ENCODE results near the gene IQGAP3. TPM values are rescaled to one million over a fixed set of nuclear protein-coding genes. Genes with fewer than 3 reads are reported as not detected.
A peak's percentile ranks its signal among the peaks of the same experiment; 100 is the strongest.
"Not testable (repeated sequence)": the region's sequence is repeated elsewhere in the genome, so short reads cannot be mapped to it uniquely, and the experiment has no call there.

Gene IQGAP3, protein sequence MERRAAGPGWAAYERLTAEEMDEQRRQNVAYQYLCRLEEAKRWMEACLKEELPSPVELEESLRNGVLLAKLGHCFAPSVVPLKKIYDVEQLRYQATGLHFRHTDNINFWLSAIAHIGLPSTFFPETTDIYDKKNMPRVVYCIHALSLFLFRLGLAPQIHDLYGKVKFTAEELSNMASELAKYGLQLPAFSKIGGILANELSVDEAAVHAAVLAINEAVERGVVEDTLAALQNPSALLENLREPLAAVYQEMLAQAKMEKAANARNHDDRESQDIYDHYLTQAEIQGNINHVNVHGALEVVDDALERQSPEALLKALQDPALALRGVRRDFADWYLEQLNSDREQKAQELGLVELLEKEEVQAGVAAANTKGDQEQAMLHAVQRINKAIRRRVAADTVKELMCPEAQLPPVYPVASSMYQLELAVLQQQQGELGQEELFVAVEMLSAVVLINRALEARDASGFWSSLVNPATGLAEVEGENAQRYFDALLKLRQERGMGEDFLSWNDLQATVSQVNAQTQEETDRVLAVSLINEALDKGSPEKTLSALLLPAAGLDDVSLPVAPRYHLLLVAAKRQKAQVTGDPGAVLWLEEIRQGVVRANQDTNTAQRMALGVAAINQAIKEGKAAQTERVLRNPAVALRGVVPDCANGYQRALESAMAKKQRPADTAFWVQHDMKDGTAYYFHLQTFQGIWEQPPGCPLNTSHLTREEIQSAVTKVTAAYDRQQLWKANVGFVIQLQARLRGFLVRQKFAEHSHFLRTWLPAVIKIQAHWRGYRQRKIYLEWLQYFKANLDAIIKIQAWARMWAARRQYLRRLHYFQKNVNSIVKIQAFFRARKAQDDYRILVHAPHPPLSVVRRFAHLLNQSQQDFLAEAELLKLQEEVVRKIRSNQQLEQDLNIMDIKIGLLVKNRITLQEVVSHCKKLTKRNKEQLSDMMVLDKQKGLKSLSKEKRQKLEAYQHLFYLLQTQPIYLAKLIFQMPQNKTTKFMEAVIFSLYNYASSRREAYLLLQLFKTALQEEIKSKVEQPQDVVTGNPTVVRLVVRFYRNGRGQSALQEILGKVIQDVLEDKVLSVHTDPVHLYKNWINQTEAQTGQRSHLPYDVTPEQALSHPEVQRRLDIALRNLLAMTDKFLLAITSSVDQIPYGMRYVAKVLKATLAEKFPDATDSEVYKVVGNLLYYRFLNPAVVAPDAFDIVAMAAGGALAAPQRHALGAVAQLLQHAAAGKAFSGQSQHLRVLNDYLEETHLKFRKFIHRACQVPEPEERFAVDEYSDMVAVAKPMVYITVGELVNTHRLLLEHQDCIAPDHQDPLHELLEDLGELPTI (N-terminal part only)
- polyA plus RNA-seq (ENCODE audit: insufficient read length in 4 of 4) = 10 to 100 TPM; 11.6 to 15.7 (median 13.6) TPM

DNA sequence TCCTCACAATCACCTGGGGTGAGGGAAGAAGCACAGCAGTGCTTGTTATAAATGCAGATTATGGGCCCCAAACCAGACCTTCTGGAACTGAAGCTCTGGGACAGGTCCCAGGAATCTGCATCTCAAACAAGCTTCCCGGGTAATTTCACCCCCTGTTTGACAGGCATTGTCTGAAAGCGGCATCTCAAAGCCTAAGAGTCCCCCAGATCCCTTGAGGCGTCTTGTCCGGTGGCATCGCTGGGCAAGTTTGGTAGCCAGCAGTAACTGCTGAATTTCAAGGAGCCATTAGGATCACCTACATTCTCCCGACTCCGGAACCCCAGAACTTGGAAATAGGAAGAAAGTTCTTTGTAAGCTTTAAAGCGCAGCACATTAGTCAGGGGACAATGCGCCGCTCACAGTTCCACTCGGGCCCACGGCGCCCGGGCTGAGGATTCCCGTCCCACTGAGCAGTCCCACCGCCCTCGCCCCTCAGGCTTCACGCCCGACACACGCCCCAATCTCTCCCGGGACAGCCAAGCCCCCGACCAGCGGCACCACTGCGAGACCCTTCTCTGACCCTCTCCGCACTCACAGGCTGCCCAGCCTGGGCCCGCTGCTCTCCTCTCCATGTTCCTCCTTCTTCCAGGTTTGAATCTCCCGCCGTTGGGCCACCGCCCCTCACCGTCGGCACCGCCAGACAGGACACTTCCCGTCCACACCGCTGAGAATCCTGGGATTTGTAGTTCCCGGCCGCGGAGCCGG lies at the start of gene IQGAP3:
TSS of gene IQGAP3 (minus strand) at position 647 of the 744 bp plus-strand sequence. CDS start at position 611, 36 bp downstream.
- peak in 3 of 4 donors; percentile 48 to 74 (median 53) for DNase-seq (ENCODE audit: low read depth in 4 of 4, low spot score in 3 of 4)

DNA sequence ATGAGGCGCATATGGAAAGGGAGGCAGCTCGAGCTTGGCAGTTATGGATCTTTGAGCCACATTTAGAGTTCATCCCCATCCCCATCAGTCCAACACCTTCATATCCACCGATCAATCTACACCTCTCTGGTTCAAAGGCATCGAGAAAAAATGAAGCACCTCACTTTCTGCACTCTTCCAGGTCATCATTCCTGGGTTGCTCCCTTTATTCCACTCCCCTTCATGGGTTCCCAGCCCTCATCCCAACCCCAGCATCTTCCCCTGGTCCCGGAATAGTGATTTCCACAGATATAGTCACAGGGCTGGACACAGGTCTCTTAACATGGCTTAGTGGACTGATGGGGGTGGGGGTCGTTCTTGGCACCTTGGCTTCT lies 47.2 kb upstream of the IQGAP3 start:
- no peak for DNase-seq (ENCODE audit: low read depth in 4 of 4, low spot score in 3 of 4)

DNA sequence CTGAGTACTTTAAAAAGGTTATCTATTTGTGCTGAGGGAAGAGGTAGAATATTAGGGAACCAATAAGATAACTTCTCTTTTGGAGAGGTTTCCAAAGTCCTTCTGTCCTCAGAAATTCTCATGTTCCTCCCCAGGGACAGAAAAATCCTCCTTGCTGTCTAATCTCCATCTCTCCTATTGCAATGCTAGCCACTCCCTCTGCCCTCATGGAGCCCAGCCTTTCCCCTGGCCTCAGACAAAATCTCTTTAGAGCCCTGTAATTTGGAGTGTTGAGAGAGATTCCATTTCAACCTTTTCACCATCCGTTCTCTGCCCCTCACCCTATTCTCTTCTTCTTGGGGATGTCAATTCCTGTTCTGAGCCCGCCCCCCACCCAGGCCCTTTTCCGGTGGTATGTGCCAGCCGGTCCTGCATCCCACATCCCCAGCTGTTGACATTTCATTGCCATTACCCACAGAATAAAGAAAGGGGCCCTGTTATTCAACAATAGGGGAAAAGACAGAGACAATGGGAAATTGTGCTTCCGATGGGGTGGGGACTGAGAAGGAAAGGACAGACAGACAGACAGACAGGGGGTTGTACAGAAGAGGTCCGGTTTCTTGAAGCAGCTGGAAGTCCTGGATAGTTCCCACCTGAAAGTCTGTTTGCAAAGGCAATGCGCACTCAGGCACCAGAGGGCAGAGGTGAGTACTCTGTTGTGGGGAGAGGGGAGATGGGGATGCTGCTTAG lies 46.7 kb upstream of the IQGAP3 start, which contains the start of gene HAPLN2:
TSS of gene HAPLN2 (plus strand) at position 563 of the 729 bp plus-strand sequence. CDS start 4,076 bp downstream, outside the sequence.
- DNase-seq (ENCODE audit: low read depth in 4 of 4, low spot score in 3 of 4) = no peak

DNA sequence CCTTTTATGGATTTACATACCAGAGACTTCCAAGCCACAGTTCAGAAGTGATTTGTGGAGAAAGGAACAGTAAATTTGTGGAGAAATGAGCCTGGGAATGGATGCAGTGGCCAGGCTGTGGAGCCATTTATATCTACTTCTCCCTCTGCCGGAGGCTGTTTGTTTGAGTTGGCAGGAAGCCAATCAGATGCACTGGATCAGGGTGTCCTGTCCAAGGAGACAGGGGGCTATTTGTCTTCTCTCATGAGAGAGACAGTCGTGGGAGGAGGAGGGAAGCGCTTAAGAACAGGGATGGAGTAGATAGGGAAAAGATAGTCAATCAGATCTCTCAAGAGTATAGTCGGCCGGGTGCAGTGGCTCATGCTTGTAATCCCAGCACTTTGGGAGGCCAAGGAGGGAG lies 44.1 kb upstream of the IQGAP3 start:
- peak in 3 of 4 donors; percentile 79 to 87 (median 84) for DNase-seq (ENCODE audit: low read depth in 4 of 4, low spot score in 3 of 4)

DNA sequence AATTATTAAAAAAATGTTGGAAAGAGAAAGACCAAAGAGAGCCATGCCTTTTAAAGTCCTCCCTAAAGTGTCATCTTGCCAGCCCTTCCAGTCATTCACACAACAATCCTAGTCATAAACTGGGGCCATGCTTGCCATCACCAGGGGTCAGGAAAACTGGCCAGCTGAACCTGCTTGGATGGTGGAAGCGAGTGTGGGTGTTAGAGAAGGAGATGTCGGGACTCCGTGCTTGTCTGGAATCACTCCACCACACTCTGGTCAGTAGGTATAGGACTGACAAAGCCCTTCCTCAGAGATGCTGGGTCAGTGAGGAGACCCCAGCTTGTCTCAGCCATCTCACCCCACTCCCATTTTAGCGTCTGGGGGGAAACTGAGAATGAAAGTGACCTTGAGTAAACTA lies 43.6 kb upstream of the IQGAP3 start:
- no peak for DNase-seq (ENCODE audit: low read depth in 4 of 4, low spot score in 3 of 4)

DNA sequence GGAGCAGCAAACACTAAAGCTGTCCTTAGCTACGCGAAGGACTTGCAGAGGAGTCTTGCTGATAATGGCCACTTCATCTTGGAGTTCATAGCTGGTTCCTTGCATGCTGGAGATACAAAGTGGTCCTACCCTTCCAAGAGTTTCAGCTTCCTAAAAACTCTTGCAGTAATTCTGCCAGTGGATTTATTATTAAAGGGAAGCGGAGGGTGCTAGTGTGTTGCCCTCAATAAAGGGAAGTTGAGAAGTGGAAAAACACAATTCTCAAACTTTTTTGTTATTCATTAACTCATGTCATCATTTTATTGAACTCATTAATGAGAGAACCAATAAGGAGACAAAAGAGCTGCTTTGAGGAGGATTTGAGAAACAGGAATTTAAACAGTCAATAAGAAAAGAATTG lies 40.3 kb upstream of the IQGAP3 start:
- no peak for DNase-seq (ENCODE audit: low read depth in 4 of 4, low spot score in 3 of 4)

DNA sequence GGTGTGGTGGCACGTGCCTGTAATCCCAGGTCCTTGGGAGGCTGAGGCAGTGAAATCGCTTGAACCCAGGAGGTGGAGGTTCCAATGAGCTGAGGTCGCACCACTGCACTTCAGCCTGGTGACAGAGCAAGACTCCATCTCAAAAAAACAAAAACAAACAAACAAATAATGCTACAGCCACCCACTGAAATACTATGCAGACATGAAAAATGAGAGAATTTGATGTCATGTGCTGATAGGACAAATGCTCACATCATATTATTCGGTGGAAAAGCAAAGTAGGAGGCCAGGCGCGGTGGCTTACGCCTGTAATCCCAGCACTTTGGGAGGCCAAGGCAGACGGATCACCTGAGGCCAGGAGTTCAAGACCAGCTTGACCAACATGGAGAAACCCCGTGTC lies 37.7 kb upstream of the IQGAP3 start:
- not testable (repeated sequence) for DNase-seq (ENCODE audit: low read depth in 4 of 4, low spot score in 3 of 4)

DNA sequence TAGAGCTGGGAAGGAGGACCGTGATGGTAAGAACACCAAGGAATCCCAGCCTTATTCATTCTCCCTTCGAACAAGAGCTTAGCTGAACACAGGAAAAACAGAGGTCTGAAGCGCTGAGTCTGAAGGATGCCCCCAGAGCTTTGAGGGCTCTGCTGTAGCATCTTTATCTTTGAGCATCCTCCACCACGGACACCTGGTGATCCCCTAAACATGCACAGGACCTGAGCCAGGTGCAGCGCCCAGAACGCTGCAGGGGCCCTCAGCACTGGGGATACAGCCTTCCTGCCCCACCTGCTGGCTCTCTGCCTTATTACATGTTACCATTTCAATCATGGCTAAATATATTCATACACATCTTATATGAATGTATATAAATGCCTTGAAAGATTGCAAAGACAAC lies 36.6 kb upstream of the IQGAP3 start:
- no peak for DNase-seq (ENCODE audit: low read depth in 4 of 4, low spot score in 3 of 4)

DNA sequence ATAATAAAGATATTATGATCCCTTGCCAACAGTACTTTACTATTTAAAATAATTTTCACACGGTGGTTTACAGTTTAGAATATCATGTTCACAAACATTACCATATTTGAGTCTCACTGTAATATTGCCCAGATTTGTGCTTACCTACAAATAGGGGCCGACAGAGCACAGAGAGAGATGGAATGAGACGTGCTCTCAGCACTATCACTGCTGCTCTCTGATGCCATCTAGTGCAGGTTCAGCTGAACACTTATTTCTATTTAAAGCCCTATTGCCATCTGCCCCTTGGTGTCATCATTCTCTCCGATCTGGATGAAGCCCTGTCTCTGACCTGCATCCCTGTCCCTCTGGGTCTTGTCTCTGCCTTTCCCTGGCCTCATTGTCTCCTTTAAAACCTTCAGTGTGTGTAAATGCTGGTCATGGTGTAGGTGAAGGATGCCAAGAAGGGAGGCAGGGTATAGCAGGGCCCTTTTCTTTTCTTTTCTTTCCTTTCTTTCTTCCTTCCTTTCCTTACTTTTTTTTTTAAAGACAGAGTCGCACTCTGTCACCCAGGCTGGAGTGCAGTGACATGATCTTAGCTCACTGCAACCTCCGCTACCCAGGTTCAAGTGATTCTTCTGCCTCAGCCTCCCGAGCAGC lies 35.8 kb upstream of the IQGAP3 start:
- no peak for DNase-seq (ENCODE audit: low read depth in 4 of 4, low spot score in 3 of 4)

DNA sequence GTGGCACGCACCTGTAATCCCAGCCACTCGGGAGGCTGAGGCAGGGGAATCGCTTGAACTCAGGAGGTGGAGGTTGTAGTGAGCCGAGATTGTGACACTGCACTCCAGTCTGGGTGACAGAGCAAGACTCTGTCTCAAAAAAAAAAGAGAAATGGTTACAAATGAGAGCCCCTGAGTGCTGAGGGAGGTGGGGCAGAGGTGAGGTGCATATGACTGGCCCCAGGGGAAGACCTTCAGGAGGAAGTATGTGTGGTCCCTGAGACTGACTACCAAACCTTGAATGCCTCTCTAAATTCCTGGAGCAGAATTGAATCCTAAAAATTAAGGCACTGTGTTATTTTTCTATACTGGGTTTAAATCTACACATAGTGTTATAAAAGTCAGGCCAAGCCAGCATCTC lies 35.0 kb upstream of the IQGAP3 start:
- DNase-seq (ENCODE audit: low read depth in 4 of 4, low spot score in 3 of 4) = not testable (repeated sequence)

DNA sequence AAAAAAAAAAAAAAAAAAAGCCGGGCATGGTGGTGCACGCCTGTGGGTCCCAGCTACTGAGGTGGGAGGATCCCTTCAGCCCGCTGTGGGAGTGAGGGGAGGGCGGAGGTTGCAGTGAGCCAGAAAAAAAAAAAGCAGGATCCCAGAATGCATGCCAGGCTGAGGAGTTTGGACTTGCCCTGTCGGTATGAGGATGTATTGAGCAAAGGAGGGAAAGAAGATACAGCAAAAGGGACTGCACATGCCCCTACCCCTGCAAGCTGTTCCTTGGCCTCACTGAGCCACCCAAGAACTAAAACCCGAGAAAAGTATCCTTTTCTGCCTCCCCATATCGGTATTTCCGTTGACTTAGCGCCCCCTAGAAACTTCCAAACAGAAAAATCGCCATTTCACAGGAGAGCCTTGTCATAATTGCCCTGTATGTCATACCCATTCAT lies 30.2 kb upstream of the IQGAP3 start:
- DNase-seq (ENCODE audit: low read depth in 4 of 4, low spot score in 3 of 4) = no peak

DNA sequence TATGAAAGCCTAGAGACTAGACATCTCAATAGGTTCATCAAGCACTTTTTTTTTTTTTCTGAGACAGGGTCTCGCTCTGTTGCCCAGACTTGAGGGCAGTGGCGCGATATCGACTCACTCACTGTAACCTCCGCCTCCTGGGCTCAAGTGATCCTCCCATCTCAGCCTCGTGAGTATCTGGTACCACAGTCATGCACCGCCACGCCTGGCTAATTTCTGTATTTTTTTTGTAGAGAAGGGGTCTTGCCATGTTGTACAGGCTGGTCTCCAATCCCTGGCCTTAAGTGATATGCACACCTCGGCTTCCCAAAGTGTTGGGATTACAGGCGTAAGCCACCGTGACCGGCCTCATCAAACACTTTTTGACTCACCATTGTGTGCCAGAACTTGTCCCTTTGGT lies 29.5 kb upstream of the IQGAP3 start:
- no peak for DNase-seq (ENCODE audit: low read depth in 4 of 4, low spot score in 3 of 4)

DNA sequence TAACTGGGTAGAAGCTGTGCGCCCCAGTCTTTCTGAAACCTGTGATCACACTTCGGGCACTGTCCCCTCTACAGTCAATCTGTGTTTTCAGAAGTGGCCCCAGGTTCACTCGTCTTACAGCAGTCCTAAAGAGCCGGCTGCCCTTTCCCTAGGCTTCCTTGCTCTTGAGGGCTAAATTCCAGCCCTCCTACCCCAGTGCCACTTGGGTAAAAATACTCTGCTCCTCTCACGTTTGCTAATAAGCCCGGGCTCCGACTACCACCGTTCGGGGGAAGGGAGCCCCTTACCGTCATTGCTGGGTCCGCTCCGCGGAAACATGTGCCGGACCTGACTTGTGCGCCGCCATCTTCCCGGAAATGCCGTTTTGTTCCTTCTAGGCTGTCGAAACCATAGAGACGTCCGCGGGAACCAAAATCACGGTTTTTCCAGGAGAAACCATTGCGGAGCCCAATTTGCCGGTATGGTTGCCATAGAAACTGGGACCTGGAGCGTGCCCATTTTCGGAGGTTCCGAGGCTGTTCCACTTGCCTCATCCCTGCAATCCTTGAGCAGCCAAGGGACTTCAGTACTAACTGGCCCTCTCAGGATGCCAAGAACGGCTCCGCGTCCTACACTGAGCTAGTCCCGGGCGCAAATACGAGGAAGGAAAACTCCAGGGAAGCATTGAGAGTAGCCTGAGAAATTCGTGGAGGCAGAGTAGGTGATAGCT lies 28.9 kb upstream of the IQGAP3 start, which contains the start of gene GPATCH4:
TSS of gene GPATCH4 (minus strand) at position 358 of the 709 bp plus-strand sequence.
- DNase-seq (ENCODE audit: low read depth in 4 of 4, low spot score in 3 of 4) = peak in 3 of 4 donors; percentile 66 to 76 (median 72)

DNA sequence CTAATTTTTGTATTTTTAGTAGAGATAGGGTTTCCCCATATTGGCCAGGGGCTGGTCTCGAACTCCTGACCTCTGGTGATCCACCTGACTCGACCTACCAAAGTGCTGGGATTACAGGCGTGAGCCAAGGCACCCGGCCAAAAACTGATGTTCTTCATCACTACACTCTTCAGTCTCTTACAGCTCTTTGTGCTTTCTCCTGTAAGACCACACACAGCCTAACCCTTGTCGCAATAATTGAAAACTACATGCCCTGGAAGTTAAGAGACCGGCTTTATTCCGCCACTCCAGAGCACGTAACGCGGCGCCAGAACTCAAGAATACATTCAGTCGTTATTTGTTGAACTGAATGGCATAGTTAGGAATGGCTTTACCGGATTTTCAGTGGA lies 28.4 kb upstream of the IQGAP3 start:
- no peak for DNase-seq (ENCODE audit: low read depth in 4 of 4, low spot score in 3 of 4)

DNA sequence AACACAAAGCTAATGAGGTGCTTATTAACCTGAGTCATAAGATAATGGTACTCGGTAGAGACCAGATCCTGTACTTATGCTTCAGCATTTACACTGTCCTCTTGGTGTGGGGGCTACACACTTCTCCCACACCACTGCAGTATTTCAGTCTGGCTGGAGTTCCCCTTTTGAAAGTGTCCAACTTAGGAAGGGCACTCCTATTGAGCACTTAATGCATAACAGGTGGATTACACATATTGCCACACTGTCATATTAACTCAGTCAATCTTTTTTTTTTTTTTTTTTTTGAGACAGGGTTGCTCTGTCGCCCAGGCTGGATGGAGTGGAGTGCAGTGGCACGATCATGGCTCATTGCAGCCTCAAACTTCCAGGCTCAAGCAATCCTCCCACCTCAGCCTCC lies 27.4 kb upstream of the IQGAP3 start:
- DNase-seq (ENCODE audit: low read depth in 4 of 4, low spot score in 3 of 4) = no peak

DNA sequence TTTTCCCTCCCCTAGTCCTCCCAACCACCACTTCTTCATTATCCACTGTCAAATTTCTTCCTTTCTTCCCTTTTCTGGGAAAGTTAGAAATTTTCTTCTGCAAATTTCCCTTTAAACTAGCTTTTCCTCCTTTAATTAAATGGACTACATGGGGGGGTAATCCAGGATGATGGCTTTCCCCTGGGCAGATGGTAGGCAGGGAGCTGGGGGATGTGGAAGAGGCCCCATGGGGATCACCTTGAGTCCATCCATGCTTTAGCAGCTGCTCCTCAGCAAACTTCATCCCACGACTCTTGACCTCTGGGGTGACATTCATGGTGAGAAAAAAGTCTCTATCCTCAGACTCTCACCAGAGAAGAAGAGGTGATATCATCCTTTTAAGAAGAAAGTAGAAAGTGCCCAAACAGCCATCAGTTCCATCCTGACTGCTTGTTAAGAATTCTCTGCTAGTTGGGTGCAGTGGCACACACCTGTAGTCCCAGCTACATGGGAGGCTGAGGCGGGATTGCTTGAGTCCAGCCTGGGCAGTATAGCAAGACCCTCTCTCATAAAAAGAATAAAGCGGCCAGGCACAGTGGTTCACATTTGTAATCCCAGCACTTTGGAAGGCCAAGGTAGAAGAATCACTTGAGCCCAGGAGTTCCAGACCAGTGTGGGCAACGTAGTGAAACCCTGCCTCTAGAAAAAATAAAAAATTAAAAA lies 26.5 kb upstream of the IQGAP3 start:
- DNase-seq (ENCODE audit: low read depth in 4 of 4, low spot score in 3 of 4) = no peak

DNA sequence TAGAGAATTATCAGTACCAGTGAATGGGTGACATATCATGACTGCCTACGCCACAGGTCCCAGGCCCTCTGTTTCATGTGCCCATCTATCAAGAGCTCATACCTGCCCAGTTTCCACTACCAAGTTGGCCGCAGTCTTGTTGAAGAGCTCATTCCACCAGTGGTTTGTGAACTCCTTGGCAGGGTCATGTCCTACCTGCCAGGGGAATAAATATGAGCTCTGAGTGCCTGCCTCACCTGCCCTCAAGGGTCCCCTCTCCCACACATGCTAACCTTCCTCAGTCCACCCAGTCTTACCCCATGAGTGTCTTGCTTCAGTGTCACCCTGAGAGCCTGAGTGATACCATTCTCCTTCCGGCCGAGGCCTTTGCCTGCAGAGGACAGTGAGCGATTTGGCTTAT lies 25.8 kb upstream of the IQGAP3 start:
- DNase-seq (ENCODE audit: low read depth in 4 of 4, low spot score in 3 of 4) = no peak
